HUES48 (cell line): ENCODE measurements around the gene ZNF616.

Experiments used
- H3K27ac ChIP-seq: one replicate; pipeline ENCODE4 v1.7.0; 2013; ENCODE audit warnings: low read depth, low read length, inconsistent platforms
- H3K27me3 ChIP-seq: 2 replicates; pipeline ENCODE4 v1.6.1; 2013; ENCODE audit warnings: mild to moderate bottlenecking, low read length; ENCODE audit not compliant: control insufficient read depth, insufficient read depth
- H3K36me3 ChIP-seq: 2 replicates; pipeline ENCODE4 v1.6.1; 2013; ENCODE audit warnings: low read length; ENCODE audit not compliant: control insufficient read depth, insufficient read depth
- H3K4me1 ChIP-seq: 2 replicates; pipeline ENCODE4 v1.6.1; 2013; ENCODE audit warnings: mild to moderate bottlenecking, low read length; ENCODE audit not compliant: control insufficient read depth, insufficient read depth
- H3K4me3 ChIP-seq: 2 replicates; pipeline ENCODE4 v1.5.1; 2013; ENCODE audit warnings: mild to moderate bottlenecking, low read depth, low read length
- H3K9ac ChIP-seq: 2 replicates; pipeline ENCODE4 v1.6.1; 2013; ENCODE audit warnings: mild to moderate bottlenecking, low read depth, low read length, moderate library complexity
- H3K9me3 ChIP-seq: 2 replicates; pipeline ENCODE4 v1.6.1; 2013; ENCODE audit warnings: low read length; ENCODE audit not compliant: control insufficient read depth, insufficient read depth

The ZNF616 gene

GRCh38 chr19:52065399-52065798, 74.3 kb downstream of the ZNF616 start:
- H3K9me3 ChIP-seq = peaks cover 82% of the 10 kb centered on the region
- no peaks in the 10 kb centered on the region for H3K27me3 ChIP-seq
- H3K9ac ChIP-seq = no peak overlapping the region
- H3K4me1 ChIP-seq = no peaks in the 10 kb centered on the region
- H3K27ac ChIP-seq = no peak overlapping the region
- H3K4me3 ChIP-seq = no peak overlapping the region
- H3K36me3 ChIP-seq = peaks cover 63% of the 10 kb centered on the region
